Immature natural killer cell (primary cell): ENCODE measurements around the gene NCS1. TPM values are rescaled to one million over a fixed set of nuclear protein-coding genes. Genes with fewer than 3 reads are reported as not detected.

Source experiments
- DNase-seq, 3 donors: peaks; one replicate each; pipeline ENCODE4 v3.0.0; 2022; ENCODE audit warnings: mixed read lengths in 1 of 3
- H3K27ac Mint-ChIP-seq, 6 donors: one replicate each; pipeline ENCODE4 v1.8.0; 2020; ENCODE audit warnings: mixed read lengths in 6 of 6, mild to moderate bottlenecking in 5 of 6, inconsistent platforms in 4 of 6, moderate library complexity in 3 of 6
- H3K27me3 Mint-ChIP-seq, 3 donors: one replicate each; pipeline ENCODE4 v1.8.0; 2020 to 2021; ENCODE audit warnings: low read depth in 3 of 3, mild to moderate bottlenecking in 3 of 3, mixed read lengths in 3 of 3, moderate library complexity in 3 of 3, inconsistent platforms in 1 of 3
- H3K36me3 Mint-ChIP-seq, 3 donors: one replicate each; pipeline ENCODE4 v1.8.0; 2020; ENCODE audit warnings: mixed read lengths in 3 of 3, inconsistent platforms in 2 of 3, mild to moderate bottlenecking in 2 of 3
- H3K4me1 Mint-ChIP-seq, 2 donors: one replicate each; pipeline ENCODE4 v1.8.0; 2020; ENCODE audit warnings: inconsistent platforms in 2 of 2, mild to moderate bottlenecking in 2 of 2, mixed read lengths in 2 of 2, moderate library complexity in 1 of 2
- H3K4me3 Mint-ChIP-seq, 5 donors: one replicate each; pipeline ENCODE4 v1.8.0; 2020; ENCODE audit warnings: mild to moderate bottlenecking in 5 of 5, mixed read lengths in 5 of 5, inconsistent platforms in 3 of 5, moderate library complexity in 3 of 5
- H3K9me3 Mint-ChIP-seq, 6 donors: one replicate each; pipeline ENCODE4 v1.8.0; 2020; ENCODE audit warnings: mild to moderate bottlenecking in 6 of 6, mixed read lengths in 6 of 6, inconsistent platforms in 4 of 6, moderate library complexity in 3 of 6
- polyA plus RNA-seq, 3 donors: library from polyadenylated mRNA; unstranded; fragments of 300-500 nt; fragmentation: Illumina TruSeq; gene quantifications; one replicate each; pipeline ENCODE4 v1.2.3, GENCODE V29; 2021

The NCS1 gene
- polyA plus RNA-seq, 3 donors from 2014 or later = 0.26 to 0.30 TPM; not detected in 1

DNA sequence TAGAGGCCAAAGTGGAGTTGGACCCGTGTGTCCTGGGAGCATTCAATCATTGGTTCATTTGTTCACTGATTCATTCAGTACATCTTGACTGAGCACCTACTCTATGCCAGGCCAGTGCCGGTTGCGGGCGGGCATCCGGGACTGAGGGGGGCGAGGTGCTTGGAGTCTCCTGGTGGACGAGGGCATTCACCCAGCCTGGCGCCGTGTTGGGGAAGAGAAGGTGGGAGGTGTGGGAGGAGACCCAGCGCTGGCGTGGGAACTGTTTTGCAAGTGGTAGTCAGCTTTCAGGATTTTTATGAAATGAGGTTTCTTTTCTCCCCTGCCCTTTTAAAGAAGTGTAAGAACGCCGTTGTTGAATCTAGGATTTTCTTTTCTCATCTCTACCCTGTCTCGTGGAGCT lies 37.2 kb downstream of the NCS1 start:
- no peak overlapping the region for H3K4me3 Mint-ChIP-seq
- H3K4me1 Mint-ChIP-seq = no peaks in the 10 kb centered on the region
- no peaks in the 10 kb centered on the region for H3K36me3 Mint-ChIP-seq

DNA sequence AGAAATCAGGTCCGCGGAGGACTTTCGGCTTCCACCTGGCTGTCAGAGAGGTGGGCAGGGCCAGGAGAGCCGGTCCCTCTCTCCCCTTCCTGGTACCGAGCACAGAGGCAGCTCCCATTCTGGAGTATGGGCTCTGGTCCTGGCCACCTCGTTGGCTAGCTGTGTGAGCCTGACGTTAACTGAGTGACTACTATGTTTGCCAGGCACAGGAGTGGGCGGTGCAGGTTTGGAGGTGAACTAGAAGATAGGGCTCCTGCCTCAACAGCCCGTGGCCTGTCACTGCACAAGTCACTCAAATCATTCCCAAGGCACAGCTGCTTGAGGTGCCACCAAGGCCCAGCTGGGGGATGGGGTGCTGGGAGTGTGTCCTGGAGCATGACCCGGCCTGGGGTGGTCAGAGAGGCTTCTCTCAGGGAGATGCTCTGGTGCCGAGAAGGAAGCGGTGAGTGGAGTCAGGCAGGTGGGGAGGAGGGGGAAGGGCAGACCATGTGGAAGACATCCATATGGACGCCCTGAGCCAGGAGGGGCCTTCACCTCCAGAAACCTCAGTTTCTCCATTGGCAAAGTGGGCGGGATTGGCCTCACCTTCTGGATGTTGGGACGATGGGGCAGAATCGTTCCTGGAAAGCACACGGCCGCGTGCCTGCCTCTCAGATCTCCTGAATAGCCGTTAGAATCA lies 39.5 kb downstream of the NCS1 start:
- no peaks in the 10 kb centered on the region for H3K9me3 Mint-ChIP-seq
- H3K4me3 Mint-ChIP-seq = no peak overlapping the region
- DNase-seq = no peak
- H3K27ac Mint-ChIP-seq = no peak overlapping the region
- H3K36me3 Mint-ChIP-seq = no peaks in the 10 kb centered on the region
- peaks cover 0 to 5% (median 5%) of the 10 kb centered on the region in 3 donors for H3K27me3 Mint-ChIP-seq
- peaks cover 6 to 11% of the 10 kb centered on the region in 2 donors for H3K4me1 Mint-ChIP-seq

More for the DNA sequence above, 37.2 kb downstream of the NCS1 start:
- DNase-seq = no peak
- Mint-ChIP-seq H3K27me3 (peaks cover 0 to 6% (median 5%) of the 10 kb centered on the region in 3 donors), H3K27ac (no peak overlapping the region), H3K9me3 (no peaks in the 10 kb centered on the region)

DNA sequence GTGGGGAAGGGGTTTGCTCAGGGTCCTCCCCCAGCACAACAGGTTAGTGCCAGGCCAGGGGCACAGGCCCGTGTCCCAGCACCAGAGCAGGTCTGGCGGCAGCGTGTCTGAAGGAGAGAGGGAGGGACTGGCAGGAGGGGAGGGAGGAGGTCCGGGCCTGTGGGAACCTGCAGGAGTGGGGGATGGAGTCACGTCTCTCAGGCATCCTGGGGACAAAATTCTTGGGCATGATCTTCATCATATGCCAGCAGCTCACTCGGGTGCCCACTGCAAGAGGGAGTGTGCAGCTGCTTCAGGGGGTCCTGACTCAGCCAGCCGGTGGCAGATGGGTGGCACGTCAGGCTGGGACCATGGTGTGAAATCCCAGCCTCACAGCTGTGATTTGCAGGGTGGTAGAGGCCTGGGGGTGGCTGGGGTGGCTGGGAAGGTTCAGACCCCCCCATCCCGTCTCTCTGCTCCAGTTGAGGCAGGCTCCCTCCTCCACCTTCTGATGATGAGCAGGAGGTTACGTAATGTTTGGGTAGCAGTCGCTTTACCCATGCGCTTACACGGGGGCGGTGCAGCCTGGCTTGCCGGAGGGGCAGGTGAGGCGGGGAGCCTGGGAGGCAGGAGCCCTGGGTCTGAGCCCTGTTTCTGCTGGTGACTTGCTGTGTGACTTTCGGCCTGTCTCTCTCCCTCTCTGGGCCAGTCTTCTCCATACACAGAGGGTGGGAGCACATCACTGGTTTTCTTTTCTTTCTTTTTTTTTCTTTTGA lies 40.5 kb downstream of the NCS1 start:
- no peaks in the 10 kb centered on the region for H3K9me3 Mint-ChIP-seq
- H3K4me3 Mint-ChIP-seq = no peak overlapping the region
- no peak for DNase-seq

DNA sequence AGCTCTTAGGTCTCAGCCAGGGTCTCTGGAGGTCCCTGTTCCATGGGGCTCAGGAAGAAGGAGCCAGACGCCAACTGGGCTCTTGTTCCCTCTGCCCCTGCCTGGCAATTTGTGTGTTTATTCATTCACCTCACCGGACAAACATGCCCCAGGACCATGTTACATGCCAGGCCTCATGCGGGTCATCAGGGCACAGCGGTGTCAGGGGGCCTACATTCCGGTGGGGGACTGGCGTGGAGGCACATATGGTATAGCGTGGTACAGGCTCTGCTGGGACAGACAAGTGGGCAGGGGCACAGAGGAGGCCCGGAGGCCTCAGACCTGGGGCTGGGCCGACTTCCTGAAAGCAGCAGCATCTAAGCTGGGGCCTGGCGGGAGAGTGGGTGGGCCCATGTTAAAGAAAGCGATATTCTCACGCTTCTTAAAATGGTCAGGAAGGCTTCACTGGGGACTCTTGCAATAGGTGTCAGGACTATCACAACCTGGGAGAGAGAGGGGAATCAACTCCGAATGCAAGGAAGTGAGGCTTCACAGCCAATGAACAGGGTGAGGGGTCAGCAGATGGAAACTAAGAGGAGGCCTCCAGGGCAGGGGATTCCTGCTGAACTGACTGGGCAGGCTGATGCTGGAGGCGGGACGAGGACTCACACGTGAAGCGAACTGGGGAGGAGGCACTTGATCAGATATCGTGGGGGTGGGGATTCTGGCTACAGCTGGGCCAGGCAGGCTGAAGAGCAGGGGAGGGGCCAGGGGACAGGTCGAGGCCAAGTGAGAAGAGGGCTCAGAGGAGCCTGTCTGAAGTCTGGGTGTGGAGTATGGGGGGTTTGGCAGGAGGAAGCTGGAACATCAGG lies 41.9 kb downstream of the NCS1 start:
- Mint-ChIP-seq H3K27me3 (peaks cover 0 to 5% (median 0%) of the 10 kb centered on the region in 3 donors), H3K4me1 (peaks cover 6 to 11% of the 10 kb centered on the region in 2 donors), H3K36me3 (no peaks in the 10 kb centered on the region), H3K4me3 (no peak overlapping the region), H3K9me3 (no peaks in the 10 kb centered on the region), H3K27ac (peak overlapping the region in 1 of 6 donors; percentile 40)
- no peak for DNase-seq

More for the DNA sequence above, 40.5 kb downstream of the NCS1 start:
- peaks cover 0 to 5% (median 2%) of the 10 kb centered on the region in 3 donors for H3K27me3 Mint-ChIP-seq
- no peaks in the 10 kb centered on the region for H3K36me3 Mint-ChIP-seq
- H3K27ac Mint-ChIP-seq = no peak overlapping the region
- H3K4me1 Mint-ChIP-seq = peaks cover 6 to 11% of the 10 kb centered on the region in 2 donors

DNA sequence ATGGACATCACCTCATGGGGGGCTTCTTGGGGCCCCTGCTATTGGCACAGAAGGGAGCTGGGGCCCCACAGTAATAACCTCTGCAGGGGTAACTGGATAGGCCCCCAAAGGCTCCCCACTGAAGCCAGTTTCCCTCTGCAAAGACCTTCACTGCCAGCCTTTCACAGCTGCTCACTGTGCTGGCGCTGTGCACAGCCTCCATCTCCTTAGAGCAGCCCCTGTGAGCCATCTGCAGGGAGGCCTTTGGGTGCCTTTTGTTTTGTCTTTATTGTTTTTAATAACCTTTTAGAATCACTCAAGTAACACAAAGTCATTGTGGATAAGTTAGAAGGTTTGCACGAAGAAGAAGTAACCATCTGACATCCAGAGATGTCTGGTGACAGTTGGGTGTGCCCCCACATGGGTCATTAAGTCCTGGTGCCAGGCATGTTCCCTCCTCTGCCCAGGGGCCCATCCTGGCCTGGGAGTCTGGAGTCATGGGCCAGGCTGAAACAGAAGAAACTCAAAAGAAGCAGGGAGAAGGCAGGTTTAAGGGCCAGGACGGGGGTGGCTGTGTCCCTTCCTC lies 42.7 kb downstream of the NCS1 start:
- Mint-ChIP-seq H3K27me3 (peaks cover 0 to 5% (median 0%) of the 10 kb centered on the region in 3 donors), H3K4me3 (no peak overlapping the region), H3K4me1 (peaks cover 6 to 11% of the 10 kb centered on the region in 2 donors), H3K27ac (peak overlapping the region in 2 of 6 donors; percentile 30 to 40), H3K36me3 (no peaks in the 10 kb centered on the region), H3K9me3 (no peaks in the 10 kb centered on the region)
- DNase-seq = no peak

DNA sequence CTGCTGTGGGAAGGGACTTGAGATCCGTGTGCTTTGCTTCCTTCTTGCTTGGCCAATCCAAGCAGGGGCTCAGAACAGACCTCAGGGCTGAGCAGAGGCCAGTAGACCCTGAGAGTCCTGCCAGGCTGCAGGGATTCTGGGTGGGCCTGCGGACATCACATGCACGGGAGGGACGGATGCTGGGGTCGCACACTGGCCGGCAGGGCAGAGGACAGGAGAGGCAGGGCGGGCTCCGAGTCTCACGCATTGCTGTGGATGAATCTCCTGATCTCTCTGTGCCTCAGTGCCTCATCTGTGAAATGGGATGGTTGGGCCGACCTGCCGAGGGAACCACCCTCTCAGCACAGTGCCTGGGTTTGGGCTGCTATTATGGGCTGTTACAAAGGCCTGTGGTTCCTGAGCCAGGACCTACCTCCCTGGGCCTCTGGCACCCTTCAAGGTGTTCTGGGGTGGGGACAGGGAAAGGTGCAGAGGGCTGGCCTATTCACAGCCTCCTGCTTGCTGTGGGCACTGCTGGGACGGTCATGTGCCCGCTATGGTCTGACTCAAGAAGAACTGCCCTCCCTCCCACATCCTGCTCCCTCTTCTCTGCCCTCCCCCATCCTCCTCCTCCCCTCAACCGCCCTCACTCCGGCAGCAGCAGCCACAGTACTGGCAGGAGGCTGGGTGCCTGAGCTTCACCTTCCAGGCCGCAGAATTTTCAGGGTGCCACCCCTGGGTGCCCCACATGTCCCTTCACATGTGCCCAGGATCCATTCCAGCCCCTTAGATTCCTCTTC lies 43.3 kb downstream of the NCS1 start:
- H3K27ac Mint-ChIP-seq = peak overlapping the region in 2 of 6 donors; percentile 39 to 59
- H3K36me3 Mint-ChIP-seq = no peaks in the 10 kb centered on the region
- peaks cover 0 to 5% (median 0%) of the 10 kb centered on the region in 3 donors for H3K27me3 Mint-ChIP-seq
- DNase-seq = no peak
- H3K4me3 Mint-ChIP-seq = no peak overlapping the region
- peaks cover 6 to 11% of the 10 kb centered on the region in 2 donors for H3K4me1 Mint-ChIP-seq
- no peaks in the 10 kb centered on the region for H3K9me3 Mint-ChIP-seq

DNA sequence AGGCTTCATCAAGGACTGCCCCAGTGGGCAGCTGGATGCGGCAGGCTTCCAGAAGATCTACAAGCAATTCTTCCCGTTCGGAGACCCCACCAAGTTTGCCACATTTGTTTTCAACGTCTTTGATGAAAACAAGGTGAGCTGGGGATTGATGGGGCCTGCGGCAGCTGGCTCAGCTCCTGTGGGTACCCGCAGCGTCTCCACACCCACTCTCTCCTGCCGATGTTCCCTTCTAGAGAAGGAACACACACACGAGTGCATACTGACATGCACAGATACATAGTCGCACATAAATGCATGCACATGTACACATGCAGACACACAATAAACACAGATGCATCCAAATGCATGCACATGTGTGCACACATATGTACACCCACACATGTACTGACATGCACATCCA lies 45.6 kb downstream of the NCS1 start:
- Mint-ChIP-seq H3K4me1 (peaks cover 6 to 11% of the 10 kb centered on the region in 2 donors), H3K27me3 (peaks cover 0 to 5% (median 0%) of the 10 kb centered on the region in 3 donors), H3K4me3 (no peak overlapping the region), H3K27ac (no peak overlapping the region), H3K9me3 (no peaks in the 10 kb centered on the region), H3K36me3 (no peaks in the 10 kb centered on the region)
- no peak for DNase-seq

DNA sequence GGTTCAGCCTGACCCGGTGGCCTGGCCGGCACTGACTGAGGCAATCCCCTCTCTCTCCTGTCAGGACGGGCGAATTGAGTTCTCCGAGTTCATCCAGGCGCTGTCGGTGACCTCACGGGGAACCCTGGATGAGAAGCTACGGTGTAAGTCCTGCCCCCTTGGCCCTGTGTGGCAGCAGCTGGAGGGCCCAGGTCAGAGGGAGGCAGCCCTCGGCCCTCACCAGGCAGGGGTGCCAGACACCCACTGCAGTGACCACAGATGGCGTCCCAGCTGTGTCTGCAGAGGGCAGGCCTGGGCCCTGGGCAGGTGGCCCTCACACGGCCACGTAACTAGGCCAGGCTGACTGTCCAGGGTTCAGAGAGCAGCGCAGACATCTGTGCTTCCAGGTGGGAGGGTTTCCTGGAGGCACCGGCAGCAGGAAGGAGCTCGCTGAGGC lies 47.5 kb downstream of the NCS1 start:
- no peak for DNase-seq
- no peak overlapping the region for H3K4me3 Mint-ChIP-seq
- no peaks in the 10 kb centered on the region for H3K27me3 Mint-ChIP-seq
- peaks cover 6 to 11% of the 10 kb centered on the region in 2 donors for H3K4me1 Mint-ChIP-seq
- H3K36me3 Mint-ChIP-seq = no peaks in the 10 kb centered on the region
- no peaks in the 10 kb centered on the region for H3K9me3 Mint-ChIP-seq
- H3K27ac Mint-ChIP-seq = no peak overlapping the region

DNA sequence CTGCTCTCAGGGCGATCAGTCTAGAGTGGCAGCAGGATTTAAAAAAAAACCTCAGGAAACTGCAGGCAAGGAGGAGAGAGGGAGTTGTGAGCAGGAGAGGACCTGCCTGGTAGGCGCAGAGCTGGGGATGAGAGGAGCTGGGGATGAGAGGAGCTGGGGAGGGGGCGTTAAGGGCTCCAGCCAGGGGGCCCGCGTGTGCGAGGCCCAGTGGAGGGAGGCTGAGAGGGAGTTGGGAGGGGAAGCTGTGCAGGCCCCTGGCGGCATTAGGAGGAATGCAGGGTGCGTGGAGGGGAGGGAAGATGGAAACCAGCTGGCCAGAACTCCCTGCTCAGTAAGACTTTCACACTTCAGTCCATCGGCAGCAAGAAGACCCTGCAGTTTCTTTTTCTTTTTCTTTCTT lies 48.1 kb downstream of the NCS1 start:
- Mint-ChIP-seq H3K27me3 (no peaks in the 10 kb centered on the region), H3K27ac (no peak overlapping the region), H3K4me3 (no peak overlapping the region), H3K36me3 (no peaks in the 10 kb centered on the region), H3K9me3 (no peaks in the 10 kb centered on the region), H3K4me1 (peaks cover 6 to 7% of the 10 kb centered on the region in 2 donors)
- DNase-seq = no peak

DNA sequence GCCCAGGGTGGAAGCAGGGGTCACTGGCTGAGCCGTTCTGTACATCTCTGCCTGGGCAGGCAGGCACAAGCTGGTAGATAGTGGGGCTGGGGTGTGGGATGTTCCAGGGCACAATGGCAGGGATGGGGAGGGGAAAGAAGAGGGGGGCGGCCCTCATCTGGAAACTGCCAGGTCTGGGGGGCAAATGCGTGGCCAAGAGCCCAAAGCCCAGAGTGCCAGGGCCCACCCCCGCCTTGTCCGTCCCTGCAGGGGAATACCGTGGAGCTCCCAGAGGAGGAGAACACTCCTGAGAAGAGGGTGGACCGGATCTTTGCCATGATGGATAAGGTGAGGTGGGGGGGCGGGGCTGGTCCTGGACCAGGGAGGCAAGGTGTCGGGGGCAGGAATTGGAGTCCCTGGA lies 50.6 kb downstream of the NCS1 start:
- Mint-ChIP-seq H3K9me3 (peaks cover 0 to 8% (median 0%) of the 10 kb centered on the region in 6 donors), H3K4me1 (no peaks in the 10 kb centered on the region), H3K4me3 (no peak overlapping the region), H3K36me3 (peaks cover 0 to 8% (median 6%) of the 10 kb centered on the region in 3 donors), H3K27ac (no peak overlapping the region), H3K27me3 (no peaks in the 10 kb centered on the region)
- DNase-seq = no peak

DNA sequence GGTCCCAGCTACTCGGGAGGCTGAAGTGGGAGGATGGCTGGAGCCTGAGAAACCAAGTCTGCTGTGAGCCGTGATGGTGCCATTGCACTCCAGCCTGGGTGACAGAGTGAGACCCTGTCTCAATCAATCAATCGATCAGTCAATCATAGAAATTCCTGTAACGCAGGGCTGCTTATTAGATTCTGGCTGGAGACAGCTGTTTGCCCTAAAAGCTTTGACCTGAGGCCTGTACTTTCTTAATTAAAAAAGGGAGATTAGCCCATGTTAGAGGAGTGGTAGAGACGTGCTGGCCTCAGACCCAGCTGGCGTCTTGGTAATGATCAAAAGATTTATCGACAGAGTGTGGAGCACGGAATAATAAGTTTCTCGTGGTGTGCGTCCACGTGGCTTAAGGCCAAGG lies 52.9 kb downstream of the NCS1 start:
- H3K4me3 Mint-ChIP-seq = no peak overlapping the region
- H3K4me1 Mint-ChIP-seq = no peaks in the 10 kb centered on the region
- peaks cover 0 to 12% (median 6%) of the 10 kb centered on the region in 3 donors for H3K36me3 Mint-ChIP-seq
- no peaks in the 10 kb centered on the region for H3K27me3 Mint-ChIP-seq
- no peak overlapping the region for H3K27ac Mint-ChIP-seq
- DNase-seq = no peak
- H3K9me3 Mint-ChIP-seq = peaks cover 0 to 12% (median 0%) of the 10 kb centered on the region in 6 donors

DNA sequence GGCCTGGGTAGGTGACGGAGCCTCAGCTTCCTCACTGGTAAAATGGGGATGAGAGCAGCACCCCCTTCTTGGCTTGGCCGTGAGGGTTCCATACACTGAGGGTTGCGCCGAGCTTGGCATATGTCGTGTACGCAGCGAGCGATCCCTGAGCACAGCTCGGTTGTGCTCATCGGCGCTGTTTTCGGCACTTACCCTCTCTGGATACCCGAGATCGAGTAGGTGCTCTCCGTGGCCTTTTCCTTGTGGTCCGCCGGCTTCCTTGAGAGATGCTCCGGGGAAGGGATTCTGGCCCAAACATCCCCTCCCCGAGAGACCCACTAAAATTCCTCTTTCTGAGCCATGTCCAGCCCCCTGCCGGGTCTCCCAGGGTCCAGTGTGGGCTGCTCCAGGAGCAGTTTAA lies 53.4 kb downstream of the NCS1 start:
- Mint-ChIP-seq H3K4me3 (no peak overlapping the region), H3K9me3 (peaks cover 0 to 12% (median 0%) of the 10 kb centered on the region in 6 donors), H3K27me3 (no peaks in the 10 kb centered on the region), H3K27ac (no peak overlapping the region), H3K36me3 (peaks cover 0 to 12% (median 6%) of the 10 kb centered on the region in 3 donors), H3K4me1 (no peaks in the 10 kb centered on the region)
- DNase-seq = no peak

DNA sequence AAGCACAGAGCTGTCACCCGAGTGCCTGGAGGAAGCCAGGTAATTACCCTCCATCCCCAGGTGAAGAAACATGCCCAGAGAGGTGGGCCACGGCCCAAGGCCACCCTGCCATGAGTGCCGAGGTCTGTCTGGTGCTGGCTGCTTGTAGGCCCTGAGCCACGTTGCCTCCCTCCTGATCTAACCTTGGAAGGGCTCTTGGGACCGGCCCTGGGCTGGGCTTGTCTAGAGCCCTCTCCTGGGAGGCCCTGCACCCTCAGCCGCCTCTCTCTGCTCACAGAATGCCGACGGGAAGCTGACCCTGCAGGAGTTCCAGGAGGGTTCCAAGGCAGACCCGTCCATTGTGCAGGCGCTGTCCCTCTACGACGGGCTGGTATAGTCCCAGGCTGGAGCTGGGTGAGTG lies 53.9 kb downstream of the NCS1 start:
- DNase-seq = no peak
- Mint-ChIP-seq H3K4me1 (no peaks in the 10 kb centered on the region), H3K36me3 (peaks cover 0 to 12% (median 6%) of the 10 kb centered on the region in 3 donors), H3K9me3 (peaks cover 0 to 12% (median 0%) of the 10 kb centered on the region in 6 donors), H3K27me3 (no peaks in the 10 kb centered on the region), H3K27ac (no peak overlapping the region), H3K4me3 (no peak overlapping the region)
